ENCODE measurements around the gene OR8G1. TPM values are rescaled to one million over a fixed set of nuclear protein-coding genes. Genes with fewer than 3 reads are reported as not detected.
"Not testable (repeated sequence)": the region's sequence is repeated elsewhere in the genome, so short reads cannot be mapped to it uniquely, and the experiment has no call there.

The OR8G1 gene
- total RNA-seq, 2 donors from 2014 or later, result not detected

GRCh38 chr11:124222407-124222806 lies 18.5 kb upstream of the OR8G1 start:
- no peak for ATAC-seq
- no peak for DNase-seq (ENCODE audit: low spot score in 2 of 2)
- Mint-ChIP-seq H3K27ac (peak overlapping the region in 1 of 2 donors; percentile 39), H3K9me3 (no peaks in the 10 kb centered on the region), H3K36me3 (no peaks in the 10 kb centered on the region)

DNA sequence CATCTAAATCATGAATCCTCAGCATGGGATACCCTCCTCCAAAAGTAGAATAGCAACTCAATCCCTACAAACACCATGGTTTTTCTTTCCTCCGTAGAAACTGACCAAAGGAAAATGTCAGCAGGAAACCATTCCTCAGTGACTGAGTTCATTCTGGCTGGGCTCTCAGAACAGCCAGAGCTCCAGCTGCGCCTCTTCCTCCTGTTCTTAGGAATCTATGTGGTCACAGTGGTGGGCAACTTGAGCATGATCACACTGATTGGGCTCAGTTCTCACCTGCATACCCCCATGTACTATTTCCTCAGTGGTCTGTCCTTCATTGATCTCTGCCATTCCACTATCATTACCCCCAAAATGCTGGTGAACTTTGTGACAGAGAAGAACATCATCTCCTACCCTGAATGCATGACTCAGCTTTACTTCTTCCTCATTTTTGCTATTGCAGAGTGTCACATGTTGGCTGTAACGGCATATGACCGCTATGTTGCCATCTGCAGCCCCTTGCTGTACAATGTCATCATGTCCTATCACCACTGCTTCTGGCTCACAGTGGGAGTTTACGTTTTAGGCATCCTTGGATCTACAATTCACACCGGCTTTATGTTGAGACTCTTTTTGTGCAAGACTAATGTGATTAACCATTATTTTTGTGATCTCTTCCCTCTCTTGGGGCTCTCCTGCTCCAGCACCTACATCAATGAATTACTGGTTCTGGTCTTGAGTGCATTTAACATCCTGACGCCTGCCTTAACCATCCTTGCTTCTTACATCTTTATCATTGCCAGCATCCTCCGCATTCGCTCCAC lies 16.1 kb upstream of the OR8G1 start:
- H3K36me3 Mint-ChIP-seq; H3K27ac Mint-ChIP-seq; DNase-seq (ENCODE audit: low spot score in 2 of 2); ATAC-seq; H3K9me3 Mint-ChIP-seq: not testable (repeated sequence)

DNA sequence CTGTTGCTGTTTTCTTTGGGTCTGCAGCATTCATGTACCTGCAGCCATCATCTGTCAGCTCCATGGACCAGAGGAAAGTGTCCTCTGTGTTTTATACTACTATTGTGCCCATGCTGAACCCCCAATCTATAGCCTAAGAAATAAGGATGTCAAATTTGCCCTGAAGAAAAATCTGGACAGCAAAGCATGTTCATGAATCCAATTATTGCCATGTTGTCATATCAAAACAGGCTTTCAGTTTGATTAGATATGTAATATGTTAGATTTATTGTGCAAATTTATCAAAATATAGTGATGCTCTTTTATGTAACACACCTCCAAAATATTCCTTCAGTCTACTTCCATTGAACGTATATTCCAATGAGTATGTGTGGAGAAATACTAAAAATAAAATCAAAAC lies 15.4 kb upstream of the OR8G1 start:
- ATAC-seq, result no peak
- DNase-seq (ENCODE audit: low spot score in 2 of 2), result no peak
- no peaks in the 10 kb centered on the region for H3K36me3 Mint-ChIP-seq

DNA sequence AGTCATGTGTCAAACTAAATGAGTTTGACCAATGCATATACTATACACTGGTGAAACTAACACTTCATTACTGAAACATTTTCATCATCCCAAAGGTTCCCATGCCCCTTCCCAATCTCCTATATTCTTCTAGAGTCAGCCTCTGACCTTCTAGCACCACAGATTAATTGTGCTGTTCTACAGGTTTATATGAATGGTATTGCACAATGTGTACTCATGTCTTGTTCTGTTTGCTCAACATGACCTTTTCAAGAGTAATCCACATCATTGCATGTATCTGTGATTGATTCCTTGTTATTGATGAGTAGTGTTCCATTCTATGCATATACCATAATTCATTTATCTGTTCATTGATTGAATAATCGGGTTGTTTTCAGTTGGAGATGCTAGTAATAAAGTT lies 7.5 kb upstream of the OR8G1 start:
- H3K9me3 Mint-ChIP-seq, result no peaks in the 10 kb centered on the region

More for the DNA sequence above, 15.4 kb upstream of the OR8G1 start:
- no peak overlapping the region for H3K27ac Mint-ChIP-seq
- no peaks in the 10 kb centered on the region for H3K9me3 Mint-ChIP-seq

GRCh38 chr11:124238512-124238911 lies 2.4 kb upstream of the OR8G1 start:
- Mint-ChIP-seq H3K36me3 (no peaks in the 10 kb centered on the region), H3K9me3 (no peaks in the 10 kb centered on the region), H3K27ac (no peak overlapping the region)
- DNase-seq (ENCODE audit: low spot score in 2 of 2) (no peak), ATAC-seq (no peak)

More for the DNA sequence above, 7.5 kb upstream of the OR8G1 start:
- no peak for ATAC-seq
- Mint-ChIP-seq H3K27ac (no peak overlapping the region), H3K36me3 (no peaks in the 10 kb centered on the region)
- no peak for DNase-seq (ENCODE audit: low spot score in 2 of 2)

DNA sequence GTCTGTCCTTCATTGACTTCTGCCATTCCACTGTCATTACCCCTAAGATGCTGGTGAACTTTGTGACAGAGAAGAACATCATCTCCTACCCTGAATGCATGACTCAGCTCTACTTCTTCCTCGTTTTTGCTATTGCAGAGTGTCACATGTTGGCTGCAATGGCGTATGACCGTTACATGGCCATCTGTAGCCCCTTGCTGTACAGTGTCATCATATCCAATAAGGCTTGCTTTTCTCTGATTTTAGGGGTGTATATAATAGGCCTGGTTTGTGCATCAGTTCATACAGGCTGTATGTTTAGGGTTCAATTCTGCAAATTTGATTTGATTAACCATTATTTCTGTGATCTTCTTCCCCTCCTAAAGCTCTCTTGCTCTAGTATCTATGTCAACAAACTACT lies 9.0 kb downstream of the OR8G1 start:
- H3K36me3 Mint-ChIP-seq; DNase-seq (ENCODE audit: low spot score in 2 of 2); H3K9me3 Mint-ChIP-seq; H3K27ac Mint-ChIP-seq; ATAC-seq: not testable (repeated sequence)

- no peaks in the 10 kb centered on the region for H3K36me3 Mint-ChIP-seq
- H3K9me3 Mint-ChIP-seq, result no peaks in the 10 kb centered on the region
- no peak for ATAC-seq
- H3K27ac Mint-ChIP-seq, result no peak within 1 kb of the TSS
- DNase-seq (ENCODE audit: low spot score in 2 of 2), result no peak
Measured at GRCh38 chr11:124256076-124256475, 15.2 kb downstream of the OR8G1 start, which contains the start of gene OR8G5. Gene OR8G5, plus strand, starts transcription at chr11:124256376. Its CDS starts 8,556 bp downstream, at chr11:124264932.

- H3K27ac Mint-ChIP-seq; H3K36me3 Mint-ChIP-seq; H3K9me3 Mint-ChIP-seq; DNase-seq (ENCODE audit: low spot score in 2 of 2); ATAC-seq: not testable (repeated sequence)
Measured at GRCh38 chr11:124265041-124265440, 24.1 kb downstream of the OR8G1 start.

DNA sequence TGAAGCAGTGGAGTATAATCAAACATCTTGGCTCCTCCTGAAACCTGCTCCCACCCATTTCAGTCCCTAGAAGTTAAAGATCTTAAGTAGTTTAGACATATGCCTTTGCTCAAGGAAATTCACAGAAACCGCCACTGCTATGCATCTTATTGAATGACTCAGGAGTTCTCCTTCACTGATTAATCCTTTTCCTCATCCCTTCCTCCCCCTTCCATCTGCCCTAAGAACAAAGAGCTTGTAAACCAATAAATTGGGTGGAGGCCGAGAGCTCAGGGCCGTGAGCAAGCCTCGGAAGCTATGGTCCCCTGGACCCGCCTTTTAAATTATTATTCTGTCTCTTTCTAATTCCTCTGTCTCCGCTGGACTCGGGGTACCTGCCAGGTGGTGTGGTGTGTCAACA lies 30.0 kb downstream of the OR8G1 start:
- not testable (repeated sequence) for ATAC-seq; H3K27ac Mint-ChIP-seq; H3K36me3 Mint-ChIP-seq; H3K9me3 Mint-ChIP-seq; DNase-seq (ENCODE audit: low spot score in 2 of 2)

DNA sequence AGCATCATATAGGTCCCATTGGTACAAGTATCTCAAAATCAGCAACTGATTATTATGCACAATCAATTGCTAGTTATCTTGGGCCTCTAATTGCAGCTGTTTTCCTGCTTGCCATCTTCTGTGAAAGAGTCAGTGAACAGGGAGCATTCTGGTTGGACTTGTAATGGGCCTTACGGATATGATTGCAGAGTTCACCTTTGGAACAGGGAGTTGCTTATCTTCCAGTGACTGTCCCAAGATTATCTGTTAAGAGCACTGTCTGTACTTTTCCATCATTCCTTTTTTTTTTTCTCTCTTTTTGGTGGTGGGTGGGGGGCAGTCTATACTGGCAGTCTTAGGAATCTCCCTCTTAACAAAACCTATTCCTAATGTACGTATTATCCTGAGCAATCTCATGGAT lies 33.1 kb downstream of the OR8G1 start:
- Mint-ChIP-seq H3K27ac (no peak overlapping the region), H3K36me3 (no peaks in the 10 kb centered on the region), H3K9me3 (no peaks in the 10 kb centered on the region)
- ATAC-seq (no peak), DNase-seq (ENCODE audit: low spot score in 2 of 2) (no peak)

GRCh38 chr11:124276081-124276480 lies 35.2 kb downstream of the OR8G1 start:
- DNase-seq (ENCODE audit: low spot score in 2 of 2) (no peak), ATAC-seq (peak; percentile 26 to 46)
- H3K27ac Mint-ChIP-seq, result no peak overlapping the region
- no peaks in the 10 kb centered on the region for H3K36me3 Mint-ChIP-seq
- H3K9me3 Mint-ChIP-seq, result no peaks in the 10 kb centered on the region

DNA sequence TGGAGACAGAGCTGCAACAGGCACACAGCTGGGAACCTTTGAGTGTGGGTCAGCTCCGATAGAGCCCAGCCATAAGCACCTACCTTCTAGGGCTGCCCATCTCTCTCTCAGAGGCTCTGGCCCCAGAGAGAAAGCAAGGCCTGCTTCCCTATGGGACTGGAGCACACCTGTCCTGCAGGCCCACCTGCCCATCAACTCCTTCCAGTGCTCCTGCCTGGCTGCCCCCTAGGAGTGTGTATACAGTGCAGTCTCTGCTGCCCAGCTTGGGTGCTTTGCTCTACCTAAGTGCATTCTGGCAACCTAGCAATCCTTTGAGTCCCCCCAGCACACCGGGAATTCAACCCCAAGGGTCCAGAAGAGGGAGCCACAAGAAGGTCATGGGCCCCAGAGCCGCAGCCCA lies 36.3 kb downstream of the OR8G1 start:
- Mint-ChIP-seq H3K27ac (no peak overlapping the region), H3K36me3 (no peaks in the 10 kb centered on the region), H3K9me3 (no peaks in the 10 kb centered on the region)
- ATAC-seq, result no peak
- no peak for DNase-seq (ENCODE audit: low spot score in 2 of 2)

- DNase-seq (ENCODE audit: low spot score in 2 of 2), result no peak
- Mint-ChIP-seq H3K27ac (no peak overlapping the region), H3K36me3 (no peaks in the 10 kb centered on the region), H3K9me3 (no peaks in the 10 kb centered on the region)
- no peak for ATAC-seq
Measured at GRCh38 chr11:124277804-124278203, 36.9 kb downstream of the OR8G1 start.

DNA sequence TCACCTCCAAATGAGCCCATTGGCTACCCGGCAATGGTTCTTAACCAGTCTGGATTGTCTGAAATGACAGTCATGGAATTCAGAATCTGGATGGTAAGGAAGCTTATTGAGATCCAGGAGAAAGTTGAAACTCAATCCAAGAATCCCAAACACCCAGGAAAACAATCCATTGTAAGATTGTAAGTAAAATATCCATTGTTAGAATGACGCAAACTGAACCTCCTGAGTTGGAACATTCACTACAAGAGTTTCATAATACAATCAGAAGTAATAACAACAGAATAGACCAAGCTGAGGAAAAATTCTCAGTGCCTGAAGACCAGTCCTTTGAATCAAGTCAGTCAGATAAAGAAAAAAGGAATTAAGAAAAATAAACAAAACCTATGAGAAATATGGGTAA lies 37.4 kb downstream of the OR8G1 start:
- no peaks in the 10 kb centered on the region for H3K36me3 Mint-ChIP-seq
- ATAC-seq, result no peak
- H3K9me3 Mint-ChIP-seq, result no peaks in the 10 kb centered on the region
- no peak overlapping the region for H3K27ac Mint-ChIP-seq
- no peak for DNase-seq (ENCODE audit: low spot score in 2 of 2)

- Mint-ChIP-seq H3K36me3 (no peaks in the 10 kb centered on the region), H3K9me3 (peaks cover 4 to 6% of the 10 kb centered on the region in 2 donors), H3K27ac (no peak overlapping the region)
- DNase-seq (ENCODE audit: low spot score in 2 of 2) (no peak), ATAC-seq (no peak)
Measured at GRCh38 chr11:124285610-124286344, 44.9 kb downstream of the OR8G1 start.

DNA sequence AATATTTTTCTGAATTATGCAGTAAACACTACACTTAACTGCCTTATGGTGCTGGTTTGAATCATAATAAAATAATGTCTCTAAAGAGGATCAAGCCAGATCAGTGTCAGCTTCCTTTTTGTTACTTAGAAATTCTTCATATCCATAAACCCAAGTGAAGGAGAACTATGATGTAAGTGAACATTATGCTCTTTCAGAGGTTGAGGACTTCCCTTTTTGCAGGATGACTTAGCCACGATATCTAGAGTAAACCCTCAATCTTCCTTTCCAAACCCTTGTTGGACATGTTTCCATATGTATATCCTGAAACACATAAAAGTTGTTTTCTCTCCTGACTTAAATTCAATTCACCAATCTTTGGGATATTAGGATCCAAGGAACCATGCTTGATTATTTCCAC lies 53.8 kb downstream of the OR8G1 start:
- DNase-seq (ENCODE audit: low spot score in 2 of 2) (no peak), ATAC-seq (no peak)
- H3K36me3 Mint-ChIP-seq, result no peaks in the 10 kb centered on the region
- no peak overlapping the region for H3K27ac Mint-ChIP-seq
- peaks cover 0 to 8% of the 10 kb centered on the region in 2 donors for H3K9me3 Mint-ChIP-seq

GRCh38 chr11:124296016-124296415 lies 55.1 kb downstream of the OR8G1 start:
- no peak for ATAC-seq
- Mint-ChIP-seq H3K9me3 (peaks cover 0 to 9% of the 10 kb centered on the region in 2 donors), H3K36me3 (no peaks in the 10 kb centered on the region), H3K27ac (no peak overlapping the region)
- DNase-seq (ENCODE audit: low spot score in 2 of 2), result no peak

DNA sequence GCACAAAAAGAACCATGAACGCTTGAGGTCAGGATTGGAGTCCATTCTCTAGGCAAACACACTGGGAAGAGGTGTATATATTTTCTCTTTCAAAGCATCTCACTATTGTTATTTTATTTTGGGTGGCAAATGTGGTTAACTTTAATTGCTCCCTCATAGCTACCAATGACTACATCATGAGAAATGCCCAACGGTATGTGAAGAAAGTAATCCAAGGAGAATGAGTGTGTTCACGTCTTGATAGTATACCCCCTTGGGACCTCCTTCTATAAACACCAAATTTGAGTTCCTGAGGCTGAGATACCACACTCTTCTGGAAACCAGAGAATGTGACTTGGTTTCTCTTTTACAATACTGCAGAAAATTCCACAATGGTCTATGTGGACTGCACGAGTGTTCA lies 57.0 kb downstream of the OR8G1 start:
- Mint-ChIP-seq H3K27ac (no peak overlapping the region), H3K9me3 (peaks cover 0 to 3% of the 10 kb centered on the region in 2 donors), H3K36me3 (no peaks in the 10 kb centered on the region)
- no peak for ATAC-seq
- DNase-seq (ENCODE audit: low spot score in 2 of 2), result no peak
